Activated CD8-positive, alpha-beta memory T cell treated with anti-CD3 and anti-CD28 coated beads for 24 hours (primary cell): Measurements from ENCODE around the gene DAZAP1.
A peak's percentile ranks its signal among the peaks of the same experiment; 100 is the strongest.

Source experiments
- DNase-seq: peaks from one replicate; pipeline ENCODE4 v3.0.0-alpha.2; 2020

DAZAP1 gene

GRCh38 chr19:1460033-1460995 lies 52.9 kb downstream of the DAZAP1 start:
- no peak for DNase-seq

- no peak for DNase-seq
Measured at GRCh38 chr19:1461862-1462261, 54.5 kb downstream of the DAZAP1 start.

- no peak for DNase-seq
Measured at GRCh38 chr19:1465191-1466016, 58.0 kb downstream of the DAZAP1 start.

GRCh38 chr19:1466018-1466460 lies 58.7 kb downstream of the DAZAP1 start:
- DNase-seq = no peak

- no peak for DNase-seq
Measured at GRCh38 chr19:1466461-1467214, 59.3 kb downstream of the DAZAP1 start.

- no peak for DNase-seq
Measured at GRCh38 chr19:1467215-1467489, 59.8 kb downstream of the DAZAP1 start.

- DNase-seq = no peak
Measured at GRCh38 chr19:1467490-1468273, 60.3 kb downstream of the DAZAP1 start.

GRCh38 chr19:1468274-1468820 lies 61.0 kb downstream of the DAZAP1 start:
- DNase-seq = no peak

GRCh38 chr19:1468821-1469254 lies 61.5 kb downstream of the DAZAP1 start:
- DNase-seq = peak; percentile 80

- no peak for DNase-seq
Measured at GRCh38 chr19:1469255-1470054, 62.1 kb downstream of the DAZAP1 start.

- DNase-seq = no peak
Measured at GRCh38 chr19:1470055-1470304, 62.6 kb downstream of the DAZAP1 start.

GRCh38 chr19:1470305-1471009 lies 63.1 kb downstream of the DAZAP1 start:
- peak; percentile 86 for DNase-seq

- no peak for DNase-seq
Measured at GRCh38 chr19:1471010-1471514, 63.7 kb downstream of the DAZAP1 start.

GRCh38 chr19:1471515-1472160 lies 64.3 kb downstream of the DAZAP1 start:
- no peak for DNase-seq

- no peak for DNase-seq
Measured at GRCh38 chr19:1472231-1473084, 65.1 kb downstream of the DAZAP1 start.

- no peak for DNase-seq
Measured at GRCh38 chr19:1473085-1473851, 65.9 kb downstream of the DAZAP1 start.

GRCh38 chr19:1474011-1474764 lies 66.8 kb downstream of the DAZAP1 start:
- DNase-seq = no peak
